PC-9 (cell line): ENCODE data around the gene BAD. TPM values are rescaled to one million over a fixed set of nuclear protein-coding genes. Genes with fewer than 3 reads are reported as not detected.
A peak's percentile ranks its signal among the peaks of the same experiment; 100 is the strongest.

Experiments
- BruUV-seq: library from RNA; stranded (reverse); fragments of 400-500 nt; replicated peaks from 2 replicates; lab custom pipeline; 2021; lab: Mats Ljungman, UMichigan
- CTCF ChIA-PET: fragments of 300-600 bp; sonication (Branson Sonifier 250); formaldehyde crosslinking; loops from one replicate; lab custom pipeline; 2022; ENCODE audit warnings: antibody characterized with exemption; lab: Charles Lee
- POLR2A ChIA-PET: fragments of 300-600 bp; sonication (Branson Sonifier 250); formaldehyde crosslinking; loops from one replicate; lab custom pipeline; 2022; ENCODE audit warnings: antibody characterized with exemption; ENCODE audit not compliant: unreplicated experiment; lab: Charles Lee
- DNase-seq, 2 experiments: peaks; one replicate each; pipeline versions ENCODE4 v3.0.0 to v3.0.0-alpha.2; 2015 to 2022; ENCODE audit warnings: mixed read lengths in 1 of 2
- H2AFZ ChIP-seq: fragments of 200-600 bp; sonication (generic); 2 replicates; pipeline ENCODE4 v1.8.1; 2017; ENCODE audit warnings: antibody characterized with exemption
- H3F3A ChIP-seq: fragments of 200-600 bp; sonication (generic); 2 replicates; pipeline ENCODE4 v1.8.1; 2017; ENCODE audit warnings: antibody characterized with exemption, mild to moderate bottlenecking, low read depth; ENCODE audit not compliant: insufficient read depth
- H3K27ac ChIP-seq: fragments of 200-600 bp; sonication (generic); 2 replicates; pipeline ENCODE4 v1.6.1; 2016; ENCODE audit warnings: mixed run types
- H3K27me3 ChIP-seq: fragments of 200-600 bp; sonication (generic); 2 replicates; pipeline ENCODE4 v1.6.1; 2016; ENCODE audit warnings: low read depth, mixed run types; ENCODE audit not compliant: insufficient read depth
- H3K36me3 ChIP-seq: fragments of 200-600 bp; sonication (generic); 2 replicates; pipeline ENCODE4 v1.6.1; 2016; ENCODE audit warnings: low read depth, mixed run types
- H3K4me1 ChIP-seq: fragments of 200-600 bp; sonication (generic); replicated peaks from 2 replicates; pipeline ENCODE4 v1.6.1; 2016; ENCODE audit warnings: mixed run types; ENCODE audit not compliant: insufficient read depth
- H3K4me2 ChIP-seq: fragments of 200-600 bp; sonication (generic); 2 replicates; pipeline ENCODE4 v1.6.1; 2017; ENCODE audit warnings: mixed run types
- H3K4me3 ChIP-seq: fragments of 200-600 bp; sonication (generic); 2 replicates; pipeline ENCODE4 v1.6.1; 2016; ENCODE audit warnings: mixed run types
- H3K79me2 ChIP-seq: fragments of 200-600 bp; sonication (generic); 2 replicates; pipeline ENCODE4 v1.6.1; 2017; ENCODE audit warnings: low read depth, mixed run types
- H3K9me2 ChIP-seq: fragments of 200-600 bp; sonication (generic); 2 replicates; pipeline ENCODE4 v1.8.1; 2017; ENCODE audit warnings: mild to moderate bottlenecking; ENCODE audit not compliant: insufficient read depth
- H3K9me3 ChIP-seq: fragments of 200-600 bp; sonication (generic); 2 replicates; pipeline ENCODE4 v1.8.1; 2016; ENCODE audit warnings: low read depth; ENCODE audit not compliant: insufficient read depth
- H4K20me1 ChIP-seq: fragments of 200-600 bp; sonication (generic); 2 replicates; pipeline ENCODE4 v1.8.1; 2017; ENCODE audit not compliant: insufficient read depth
- EZH2 ChIP-seq: fragments of 200-600 bp; sonication (generic); IDR thresholded peaks from 2 replicates; pipeline ENCODE4 v1.8.0; 2017; ENCODE audit warnings: antibody characterized with exemption, low read depth
- intact Hi-C: fragments of 100-400 bp; cut with micrococcal nuclease; formaldehyde crosslinking; loops from one replicate; pipeline ENCODE4 v1.10.0; 2022; ENCODE audit not compliant: unreplicated experiment
- total RNA-seq: library from RNA; stranded (reverse); gene quantifications from 2 replicates; pipeline ENCODE4 v1.2.3, GENCODE V29; 2021
- TF ChIP-seq, protein P1 (sequence below): fragments of 200-600 bp; sonication (generic); conservative IDR thresholded peaks from 2 replicates; pipeline ENCODE4 v1.6.1; 2017; ENCODE audit warnings: mixed run types, antibody characterized with exemption, mild to moderate bottlenecking, moderate library complexity

The BAD gene
- total RNA-seq, 1 experiment from 2014 or later: 94.3 TPM

- ChIA-PET CTCF (interaction anchor here (0.6 to 0.7 kb wide), 2 partner anchors 53 to 431 kb away, joined by 3 read pairs; no protein-coding TSS in a partner anchor), POLR2A (no interaction called here)
- peaks cover 5% of the 10 kb centered on the region for H3K4me1 ChIP-seq
- H3K4me3 ChIP-seq: peak overlapping the region; percentile 86
- no peak overlapping the region for H3K27ac ChIP-seq
- H3K36me3 ChIP-seq: no peaks in the 10 kb centered on the region
- H4K20me1 ChIP-seq: peaks cover 9% of the 10 kb centered on the region; the same call in 1 of the 2 replicates
- intact Hi-C loops: no loop called here
- H3F3A ChIP-seq: peaks cover 52% of the 10 kb centered on the region
- no TSS peak for BruUV-seq
- no peak for DNase-seq
- no peaks in the 10 kb centered on the region for H3K27me3 ChIP-seq
- H2AFZ ChIP-seq: peak overlapping the region; percentile 90
- no peaks in the 10 kb centered on the region for H3K9me2 ChIP-seq
- H3K9me3 ChIP-seq: no peaks in the 10 kb centered on the region
- H3K79me2 ChIP-seq: peaks cover 22% of the 10 kb centered on the region
- no peak for TF ChIP-seq EZH2
- TF ChIP-seq, protein P1, sequence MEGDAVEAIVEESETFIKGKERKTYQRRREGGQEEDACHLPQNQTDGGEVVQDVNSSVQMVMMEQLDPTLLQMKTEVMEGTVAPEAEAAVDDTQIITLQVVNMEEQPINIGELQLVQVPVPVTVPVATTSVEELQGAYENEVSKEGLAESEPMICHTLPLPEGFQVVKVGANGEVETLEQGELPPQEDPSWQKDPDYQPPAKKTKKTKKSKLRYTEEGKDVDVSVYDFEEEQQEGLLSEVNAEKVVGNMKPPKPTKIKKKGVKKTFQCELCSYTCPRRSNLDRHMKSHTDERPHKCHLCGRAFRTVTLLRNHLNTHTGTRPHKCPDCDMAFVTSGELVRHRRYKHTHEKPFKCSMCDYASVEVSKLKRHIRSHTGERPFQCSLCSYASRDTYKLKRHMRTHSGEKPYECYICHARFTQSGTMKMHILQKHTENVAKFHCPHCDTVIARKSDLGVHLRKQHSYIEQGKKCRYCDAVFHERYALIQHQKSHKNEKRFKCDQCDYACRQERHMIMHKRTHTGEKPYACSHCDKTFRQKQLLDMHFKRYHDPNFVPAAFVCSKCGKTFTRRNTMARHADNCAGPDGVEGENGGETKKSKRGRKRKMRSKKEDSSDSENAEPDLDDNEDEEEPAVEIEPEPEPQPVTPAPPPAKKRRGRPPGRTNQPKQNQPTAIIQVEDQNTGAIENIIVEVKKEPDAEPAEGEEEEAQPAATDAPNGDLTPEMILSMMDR: no peak
- peak overlapping the region; percentile 99 for H3K4me2 ChIP-seq
Measured at GRCh38 chr11:64250415-64251015, 34.0 kb downstream of the BAD start.

- BruUV-seq: no TSS peak
- Histone ChIP-seq H3K9me2 (no peaks in the 10 kb centered on the region), H3K79me2 (peaks cover 29% of the 10 kb centered on the region), H3K4me2 (no peak overlapping the region), H3K4me1 (peaks cover 12% of the 10 kb centered on the region), H3K36me3 (no peaks in the 10 kb centered on the region), H3K4me3 (no peak overlapping the region), H3F3A (peaks cover 57% of the 10 kb centered on the region), H4K20me1 (peaks cover 13% of the 10 kb centered on the region; the same call in 1 of the 2 replicates), H2AFZ (no peak overlapping the region), H3K9me3 (no peaks in the 10 kb centered on the region), H3K27me3 (no peaks in the 10 kb centered on the region), H3K27ac (no peak overlapping the region)
- no peak for DNase-seq
- ChIA-PET POLR2A (no interaction called here), CTCF (interaction anchor here (0.6 kb wide), 2 partner anchors 54 to 1452 kb away, joined by 3 read pairs; no protein-coding TSS in a partner anchor)
- TF ChIP-seq, protein P1: no peak
- no peak for TF ChIP-seq EZH2
- intact Hi-C loops: no loop called here
Measured at GRCh38 chr11:64249563-64250414, 34.7 kb downstream of the BAD start.

GRCh38 chr11:64249038-64249437 is 35.4 kb downstream of the BAD start:
- no peak overlapping the region for H3K27ac ChIP-seq
- H3K79me2 ChIP-seq: peaks cover 34% of the 10 kb centered on the region
- H3F3A ChIP-seq: peaks cover 63% of the 10 kb centered on the region
- H3K4me1 ChIP-seq: peaks cover 14% of the 10 kb centered on the region
- no peaks in the 10 kb centered on the region for H3K9me2 ChIP-seq
- POLR2A ChIA-PET: no interaction called here
- CTCF ChIA-PET: interaction anchor here (0.6 kb wide), 1 partner anchor 1451 kb away, joined by 3 read pairs; no protein-coding TSS in a partner anchor
- H3K27me3 ChIP-seq: no peaks in the 10 kb centered on the region
- DNase-seq: no peak
- intact Hi-C loops: no loop called here
- H3K4me3 ChIP-seq: no peak overlapping the region
- no peak overlapping the region for H2AFZ ChIP-seq
- H4K20me1 ChIP-seq: 0 out of 2 replicates have a peak, but pooled peaks cover 11% of the 10 kb centered on the region
- H3K36me3 ChIP-seq: no peaks in the 10 kb centered on the region
- BruUV-seq: no TSS peak
- TF ChIP-seq EZH2: no peak
- TF ChIP-seq, protein P1: no peak
- no peaks in the 10 kb centered on the region for H3K9me3 ChIP-seq
- H3K4me2 ChIP-seq: no peak overlapping the region
